Measurements from ENCODE around the gene SSBP3. TPM values are rescaled to one million over a fixed set of nuclear protein-coding genes. Genes with fewer than 3 reads are reported as not detected.

The SSBP3 gene
- total RNA-seq, 1 donor = 14.5 TPM

DNA sequence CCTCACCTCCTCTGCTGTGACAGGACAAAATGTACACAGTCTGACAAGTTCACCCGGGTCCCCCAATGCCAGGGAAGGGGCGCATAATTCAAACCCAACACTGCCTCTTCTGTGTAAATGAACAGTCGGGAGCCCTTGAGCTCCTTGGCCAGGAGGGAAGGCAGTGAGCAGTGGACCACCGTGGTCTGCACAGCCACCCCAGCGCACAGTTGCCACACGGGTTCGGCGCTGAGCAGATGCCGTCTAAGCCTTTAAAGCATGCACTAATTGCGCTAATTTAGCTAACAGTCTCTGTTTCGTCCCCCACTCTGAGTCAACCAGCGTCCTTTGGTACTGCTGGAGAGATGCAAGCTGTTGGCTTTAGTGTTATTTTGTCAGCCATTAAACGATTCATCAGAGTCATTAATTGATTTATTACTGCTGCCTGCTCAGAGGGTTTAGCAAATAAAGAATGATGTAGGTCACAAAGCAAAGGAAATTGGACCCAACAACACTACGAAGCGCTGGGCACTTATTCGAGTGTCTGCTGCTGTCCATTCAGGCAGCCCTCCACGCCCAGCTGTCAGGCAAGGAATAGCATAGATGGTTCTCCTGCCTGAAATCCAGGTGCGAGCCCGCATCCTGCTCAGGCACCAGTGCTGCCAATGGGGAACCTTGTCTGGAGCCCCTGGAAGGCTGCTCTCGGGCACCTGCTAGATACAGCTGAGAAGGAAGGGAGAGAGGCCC, 114.8 kb downstream of the SSBP3 start:
- H3K4me1 ChIP-seq (ENCODE audit: insufficient read depth, low read length) = peaks cover 26% of the 10 kb centered on the region
- peaks cover 38% of the 10 kb centered on the region for H3K79me2 ChIP-seq (ENCODE audit: insufficient read depth, low read length)

DNA sequence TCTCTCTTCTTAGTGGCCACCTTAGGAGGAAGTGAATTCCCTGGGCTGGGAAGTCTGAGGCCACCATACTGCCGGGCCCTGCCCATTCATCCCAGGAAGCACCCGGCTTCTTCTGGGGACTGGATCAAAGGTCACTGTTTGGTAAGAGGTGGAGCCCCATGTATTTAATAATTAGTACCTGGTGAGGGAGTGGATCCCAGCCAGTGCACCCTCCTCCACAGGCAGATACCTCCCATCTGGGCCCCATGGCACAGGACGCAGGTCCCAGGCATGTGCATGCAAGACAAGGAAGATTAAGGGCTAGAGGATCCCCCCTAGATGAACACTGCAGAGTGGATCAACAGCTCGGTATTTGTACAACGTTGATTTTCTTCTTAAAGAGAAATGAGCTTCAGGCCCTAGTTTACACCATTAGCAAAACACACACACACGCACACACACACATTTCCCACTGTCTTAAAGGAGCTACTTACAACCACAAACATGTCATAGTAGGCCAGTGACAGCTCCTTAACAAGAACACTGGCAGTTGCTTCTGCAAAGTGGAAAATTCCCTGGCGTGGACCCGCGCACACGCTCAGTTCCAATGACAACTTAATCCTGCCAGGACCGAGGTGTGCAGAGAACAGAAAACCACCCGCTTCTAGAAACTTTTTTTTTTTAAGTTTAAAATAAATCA, 115.5 kb downstream of the SSBP3 start:
- Histone ChIP-seq H3K79me2 (ENCODE audit: insufficient read depth, low read length) (peaks cover 44% of the 10 kb centered on the region), H3K27ac (ENCODE audit: low read depth, low read length) (no peak overlapping the region), H3K27me3 (ENCODE audit: insufficient read depth, low read length) (no peaks in the 10 kb centered on the region), H2AFZ (ENCODE audit: low read length) (no peak overlapping the region), H3K9me3 (ENCODE audit: low read depth, low read length) (no peaks in the 10 kb centered on the region), H3K36me3 (ENCODE audit: insufficient read depth, low read length) (no peaks in the 10 kb centered on the region), H3K4me1 (ENCODE audit: insufficient read depth, low read length) (peaks cover 26% of the 10 kb centered on the region), H4K20me1 (ENCODE audit: insufficient read depth, low read length) (peaks cover 33% of the 10 kb centered on the region), H3K4me2 (ENCODE audit: insufficient read depth, low read length) (no peak overlapping the region), H3K4me3 (ENCODE audit: insufficient read depth, low read length) (no peak overlapping the region)
- TF ChIP-seq, protein P1, sequence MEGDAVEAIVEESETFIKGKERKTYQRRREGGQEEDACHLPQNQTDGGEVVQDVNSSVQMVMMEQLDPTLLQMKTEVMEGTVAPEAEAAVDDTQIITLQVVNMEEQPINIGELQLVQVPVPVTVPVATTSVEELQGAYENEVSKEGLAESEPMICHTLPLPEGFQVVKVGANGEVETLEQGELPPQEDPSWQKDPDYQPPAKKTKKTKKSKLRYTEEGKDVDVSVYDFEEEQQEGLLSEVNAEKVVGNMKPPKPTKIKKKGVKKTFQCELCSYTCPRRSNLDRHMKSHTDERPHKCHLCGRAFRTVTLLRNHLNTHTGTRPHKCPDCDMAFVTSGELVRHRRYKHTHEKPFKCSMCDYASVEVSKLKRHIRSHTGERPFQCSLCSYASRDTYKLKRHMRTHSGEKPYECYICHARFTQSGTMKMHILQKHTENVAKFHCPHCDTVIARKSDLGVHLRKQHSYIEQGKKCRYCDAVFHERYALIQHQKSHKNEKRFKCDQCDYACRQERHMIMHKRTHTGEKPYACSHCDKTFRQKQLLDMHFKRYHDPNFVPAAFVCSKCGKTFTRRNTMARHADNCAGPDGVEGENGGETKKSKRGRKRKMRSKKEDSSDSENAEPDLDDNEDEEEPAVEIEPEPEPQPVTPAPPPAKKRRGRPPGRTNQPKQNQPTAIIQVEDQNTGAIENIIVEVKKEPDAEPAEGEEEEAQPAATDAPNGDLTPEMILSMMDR (IDR thresholded peaks at IDR 0.05; ENCODE audit: extremely low read depth, low read depth, low read length) = no peak
- peak; percentile 62 for DNase-seq (ENCODE audit: insufficient read length, low spot score, missing footprints)

More for the DNA sequence above, 114.8 kb downstream of the SSBP3 start:
- TF ChIP-seq, protein P1 (IDR thresholded peaks at IDR 0.05; ENCODE audit: extremely low read depth, low read depth, low read length) = no peak
- no peak overlapping the region for H2AFZ ChIP-seq (ENCODE audit: low read length)
- H3K36me3 ChIP-seq (ENCODE audit: insufficient read depth, low read length) = no peaks in the 10 kb centered on the region
- no peaks in the 10 kb centered on the region for H3K9me3 ChIP-seq (ENCODE audit: low read depth, low read length)
- H3K27me3 ChIP-seq (ENCODE audit: insufficient read depth, low read length) = no peaks in the 10 kb centered on the region
- DNase-seq (ENCODE audit: insufficient read length, low spot score, missing footprints) = peak; percentile 29
- H3K4me2 ChIP-seq (ENCODE audit: insufficient read depth, low read length) = no peak overlapping the region
- no peak overlapping the region for H3K27ac ChIP-seq (ENCODE audit: low read depth, low read length)
- H3K4me3 ChIP-seq (ENCODE audit: insufficient read depth, low read length) = no peak overlapping the region
- H4K20me1 ChIP-seq (ENCODE audit: insufficient read depth, low read length) = peaks cover 33% of the 10 kb centered on the region

DNA sequence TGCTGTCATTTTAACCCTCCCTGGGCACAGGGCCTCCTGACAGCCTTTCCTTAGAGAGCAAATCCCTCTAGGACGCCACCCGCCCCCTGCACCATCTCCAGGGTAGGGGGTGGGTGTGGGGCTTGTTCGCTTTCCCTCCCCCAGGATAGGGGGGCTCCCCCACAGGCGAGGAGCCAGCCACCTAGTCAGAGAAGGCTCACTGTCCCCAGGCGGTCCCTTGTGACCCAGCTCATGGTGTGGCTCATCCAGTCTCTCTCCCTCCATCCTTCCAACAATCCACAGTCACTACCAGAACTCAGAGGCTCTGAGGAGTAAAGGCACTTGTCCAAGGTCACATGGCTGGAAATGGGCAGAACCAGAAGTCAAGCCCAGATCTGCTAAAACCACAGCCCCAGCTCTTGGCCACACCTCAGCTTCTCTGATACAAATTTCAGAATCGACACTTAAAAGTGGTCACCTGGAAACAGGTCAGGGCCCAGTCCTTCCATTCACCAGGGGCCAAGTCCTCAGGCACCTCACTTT, 116.4 kb downstream of the SSBP3 start:
- no peak overlapping the region for H3K27ac ChIP-seq (ENCODE audit: low read depth, low read length)
- TF ChIP-seq, protein P1 (IDR thresholded peaks at IDR 0.05; ENCODE audit: extremely low read depth, low read depth, low read length) = no peak
- H3K4me1 ChIP-seq (ENCODE audit: insufficient read depth, low read length) = peaks cover 19% of the 10 kb centered on the region
- peak; percentile 55 for DNase-seq (ENCODE audit: insufficient read length, low spot score, missing footprints)
- no peak overlapping the region for H3K4me3 ChIP-seq (ENCODE audit: insufficient read depth, low read length)
- no peak overlapping the region for H3K4me2 ChIP-seq (ENCODE audit: insufficient read depth, low read length)
- H3K9me3 ChIP-seq (ENCODE audit: low read depth, low read length) = no peaks in the 10 kb centered on the region
- H4K20me1 ChIP-seq (ENCODE audit: insufficient read depth, low read length) = peaks cover 30% of the 10 kb centered on the region
- no peak overlapping the region for H2AFZ ChIP-seq (ENCODE audit: low read length)
- H3K27me3 ChIP-seq (ENCODE audit: insufficient read depth, low read length) = no peaks in the 10 kb centered on the region
- no peaks in the 10 kb centered on the region for H3K36me3 ChIP-seq (ENCODE audit: insufficient read depth, low read length)
- H3K79me2 ChIP-seq (ENCODE audit: insufficient read depth, low read length) = peaks cover 40% of the 10 kb centered on the region

DNA sequence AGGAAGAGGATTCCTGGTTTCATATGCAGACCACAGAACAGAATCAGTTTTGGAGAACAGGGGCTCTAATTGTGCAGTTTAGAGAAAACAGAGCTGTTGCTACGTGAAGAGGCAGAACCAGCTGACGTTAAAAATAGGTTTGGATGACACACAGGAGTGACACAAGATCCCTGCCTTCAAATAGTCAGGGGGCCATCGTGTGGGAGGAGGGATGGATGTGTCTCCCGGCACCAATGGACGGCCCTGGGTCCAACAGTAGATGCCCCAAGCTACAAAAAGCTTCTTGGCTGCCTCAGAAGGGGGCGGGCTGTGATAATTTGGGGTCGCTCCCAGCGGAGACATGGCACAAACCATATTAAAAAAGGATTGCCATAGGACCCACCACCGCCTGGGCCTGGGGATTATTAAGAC, 118.4 kb downstream of the SSBP3 start:
- Histone ChIP-seq H3K27ac (ENCODE audit: low read depth, low read length) (peak overlapping the region; percentile 75), H4K20me1 (ENCODE audit: insufficient read depth, low read length) (peaks cover 18% of the 10 kb centered on the region), H3K36me3 (ENCODE audit: insufficient read depth, low read length) (no peaks in the 10 kb centered on the region), H2AFZ (ENCODE audit: low read length) (peak overlapping the region; percentile 21), H3K27me3 (ENCODE audit: insufficient read depth, low read length) (no peaks in the 10 kb centered on the region), H3K4me2 (ENCODE audit: insufficient read depth, low read length) (peak overlapping the region; percentile 15), H3K4me3 (ENCODE audit: insufficient read depth, low read length) (no peak overlapping the region), H3K4me1 (ENCODE audit: insufficient read depth, low read length) (peaks cover 17% of the 10 kb centered on the region), H3K9me3 (ENCODE audit: low read depth, low read length) (no peaks in the 10 kb centered on the region), H3K79me2 (ENCODE audit: insufficient read depth, low read length) (peaks cover 27% of the 10 kb centered on the region)
- TF ChIP-seq, protein P1 (IDR thresholded peaks at IDR 0.05; ENCODE audit: extremely low read depth, low read depth, low read length) = no peak
- DNase-seq (ENCODE audit: insufficient read length, low spot score, missing footprints) = peak; percentile 93

All from osteoblast (primary cell).